Measurements from ENCODE around the gene TNFRSF6B.
"Not testable (repeated sequence)": the region's sequence is repeated elsewhere in the genome, so short reads cannot be mapped to it uniquely, and the experiment has no call there.

Gene TNFRSF6B

GRCh38 chr20:63709149-63709527 is 12.7 kb downstream of the TNFRSF6B start:
- DNase-seq (ENCODE audit: low spot score) = no peak

- no peak for DNase-seq (ENCODE audit: low spot score)
Measured at GRCh38 chr20:63711085-63711645, 14.7 kb downstream of the TNFRSF6B start.

GRCh38 chr20:63712191-63712590 is 15.7 kb downstream of the TNFRSF6B start:
- DNase-seq (ENCODE audit: low spot score) = no peak

- DNase-seq (ENCODE audit: low spot score) = no peak
Measured at GRCh38 chr20:63714858-63715257, 18.4 kb downstream of the TNFRSF6B start.

- DNase-seq (ENCODE audit: low spot score) = no peak
Measured at GRCh38 chr20:63718996-63719395, 22.5 kb downstream of the TNFRSF6B start.

- DNase-seq (ENCODE audit: low spot score) = not testable (repeated sequence)
Measured at GRCh38 chr20:63722967-63723622, 26.6 kb downstream of the TNFRSF6B start.

- DNase-seq (ENCODE audit: low spot score) = not testable (repeated sequence)
Measured at GRCh38 chr20:63730189-63730733, 33.8 kb downstream of the TNFRSF6B start.

GRCh38 chr20:63731410-63731809 is 35.0 kb downstream of the TNFRSF6B start:
- DNase-seq (ENCODE audit: low spot score) = no peak

GRCh38 chr20:63732118-63733095 is 36.0 kb downstream of the TNFRSF6B start:
- no peak for DNase-seq (ENCODE audit: low spot score)

- DNase-seq (ENCODE audit: low spot score) = no peak
Measured at GRCh38 chr20:63733117-63733516, 36.7 kb downstream of the TNFRSF6B start.

- DNase-seq (ENCODE audit: low spot score) = no peak
Measured at GRCh38 chr20:63733579-63734081, 37.2 kb downstream of the TNFRSF6B start.

GRCh38 chr20:63734111-63734945 is 37.9 kb downstream of the TNFRSF6B start:
- DNase-seq (ENCODE audit: low spot score) = no peak

GRCh38 chr20:63734946-63735858 is 38.8 kb downstream of the TNFRSF6B start:
- no peak for DNase-seq (ENCODE audit: low spot score)

GRCh38 chr20:63735859-63736718 is 39.6 kb downstream of the TNFRSF6B start, which contains the start of gene LIME1:
Gene LIME1, plus strand, starts transcription at chr20:63736664. Its CDS starts 886 bp downstream, at chr20:63737550.
- peak; percentile 48 for DNase-seq (ENCODE audit: low spot score)

- DNase-seq (ENCODE audit: low spot score) = no peak
Measured at GRCh38 chr20:63736893-63737694, 40.6 kb downstream of the TNFRSF6B start.

GRCh38 chr20:63737695-63737944 is 41.2 kb downstream of the TNFRSF6B start:
- no peak for DNase-seq (ENCODE audit: low spot score)

- no peak for DNase-seq (ENCODE audit: low spot score)
Measured at GRCh38 chr20:63737945-63738686, 41.7 kb downstream of the TNFRSF6B start.

GRCh38 chr20:63738687-63739129 is 42.3 kb downstream of the TNFRSF6B start:
- DNase-seq (ENCODE audit: low spot score) = no peak

All from activated CD4-positive, alpha-beta T cell treated with anti-CD3 and anti-CD28 coated beads, Interleukin-2, Interleukin-4, amounts not matched to agents 100 ng/mL and 50 ng/mL, durations not matched to agents 16 hours and 8 hours (primary cell).